HT-29 (cell line): ENCODE measurements around the gene UBE2D2. TPM values are rescaled to one million over a fixed set of nuclear protein-coding genes. Genes with fewer than 3 reads are reported as not detected.
"Not testable (repeated sequence)": the region's sequence is repeated elsewhere in the genome, so short reads cannot be mapped to it uniquely, and the experiment has no call there.

Source experiments
- DNase-seq: peaks from one replicate; pipeline ENCODE4 v3.0.0-alpha.2; 2015; ENCODE audit warnings: low spot score
- total RNA-seq: library from RNA; depleted of rRNA; stranded (reverse); fragments of >200 nt; shearing (Covaris generic); gene quantifications from 2 replicates; pipeline ENCODE4 v1.2.3, GENCODE V29; 2014; rRNA removed

UBE2D2 gene
- total RNA-seq, result 83.5 and 91.9 TPM in 2 replicates

- peak; percentile 96 for DNase-seq
Observed at GRCh38 chr5:139560752-139561654, at the start of gene UBE2D2. Gene UBE2D2, plus strand, starts transcription at chr5:139561339. Its CDS starts 453 bp downstream, at chr5:139561792.

- no peak for DNase-seq
Observed at GRCh38 chr5:139512786-139513390, 48.3 kb upstream of the UBE2D2 start.

GRCh38 chr5:139513434-139513833, 47.7 kb upstream of the UBE2D2 start:
- peak; percentile 89 for DNase-seq

- DNase-seq, result no peak
Observed at GRCh38 chr5:139513852-139514485, 47.2 kb upstream of the UBE2D2 start.

GRCh38 chr5:139514486-139514856, 46.7 kb upstream of the UBE2D2 start:
- DNase-seq, result no peak

- peak; percentile 83 for DNase-seq
Observed at GRCh38 chr5:139517683-139518564, 43.2 kb upstream of the UBE2D2 start.

GRCh38 chr5:139523635-139524445, 37.3 kb upstream of the UBE2D2 start:
- DNase-seq, result no peak

- no peak for DNase-seq
Observed at GRCh38 chr5:139524446-139524845, 36.7 kb upstream of the UBE2D2 start.

- no peak for DNase-seq
Observed at GRCh38 chr5:139524940-139525585, 36.1 kb upstream of the UBE2D2 start.

- DNase-seq, result not testable (repeated sequence)
Observed at GRCh38 chr5:139525586-139526308, 35.4 kb upstream of the UBE2D2 start.

- DNase-seq, result not testable (repeated sequence)
Observed at GRCh38 chr5:139526309-139527089, 34.6 kb upstream of the UBE2D2 start.

GRCh38 chr5:139527090-139527470, 34.1 kb upstream of the UBE2D2 start:
- DNase-seq, result not testable (repeated sequence)

- DNase-seq, result not testable (repeated sequence)
Observed at GRCh38 chr5:139527896-139528467, 33.2 kb upstream of the UBE2D2 start.

- DNase-seq, result not testable (repeated sequence)
Observed at GRCh38 chr5:139528695-139529094, 32.4 kb upstream of the UBE2D2 start.

- not testable (repeated sequence) for DNase-seq
Observed at GRCh38 chr5:139530079-139530478, 31.1 kb upstream of the UBE2D2 start.

GRCh38 chr5:139531772-139532169, 29.4 kb upstream of the UBE2D2 start:
- DNase-seq, result no peak

GRCh38 chr5:139543423-139543991, 17.6 kb upstream of the UBE2D2 start:
- DNase-seq, result peak; percentile 17

- not testable (repeated sequence) for DNase-seq
Observed at GRCh38 chr5:139546593-139546992, 14.5 kb upstream of the UBE2D2 start.
